ENCODE data around the gene NUDCD3.

DNA sequence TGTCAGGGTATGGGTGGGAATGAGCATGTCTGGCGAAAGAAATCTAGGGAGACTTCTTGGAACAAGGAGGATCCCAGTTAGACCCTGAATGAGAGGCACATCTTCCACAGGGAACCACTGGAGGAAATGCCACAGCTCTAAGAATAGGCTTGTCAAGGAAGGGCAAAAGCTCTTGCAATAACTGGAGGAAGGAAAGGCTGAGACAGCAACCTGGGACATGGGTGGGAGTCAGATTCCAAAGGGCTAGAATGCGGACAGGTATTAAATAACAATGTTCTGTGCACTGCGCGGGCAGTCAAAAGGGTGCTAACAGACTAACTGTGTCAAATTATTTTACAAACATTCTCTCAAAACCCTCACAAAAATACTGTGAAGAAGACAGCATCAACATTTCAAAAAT lies 4.5 kb downstream of the NUDCD3 start:
- TF ChIP-seq, protein P1, sequence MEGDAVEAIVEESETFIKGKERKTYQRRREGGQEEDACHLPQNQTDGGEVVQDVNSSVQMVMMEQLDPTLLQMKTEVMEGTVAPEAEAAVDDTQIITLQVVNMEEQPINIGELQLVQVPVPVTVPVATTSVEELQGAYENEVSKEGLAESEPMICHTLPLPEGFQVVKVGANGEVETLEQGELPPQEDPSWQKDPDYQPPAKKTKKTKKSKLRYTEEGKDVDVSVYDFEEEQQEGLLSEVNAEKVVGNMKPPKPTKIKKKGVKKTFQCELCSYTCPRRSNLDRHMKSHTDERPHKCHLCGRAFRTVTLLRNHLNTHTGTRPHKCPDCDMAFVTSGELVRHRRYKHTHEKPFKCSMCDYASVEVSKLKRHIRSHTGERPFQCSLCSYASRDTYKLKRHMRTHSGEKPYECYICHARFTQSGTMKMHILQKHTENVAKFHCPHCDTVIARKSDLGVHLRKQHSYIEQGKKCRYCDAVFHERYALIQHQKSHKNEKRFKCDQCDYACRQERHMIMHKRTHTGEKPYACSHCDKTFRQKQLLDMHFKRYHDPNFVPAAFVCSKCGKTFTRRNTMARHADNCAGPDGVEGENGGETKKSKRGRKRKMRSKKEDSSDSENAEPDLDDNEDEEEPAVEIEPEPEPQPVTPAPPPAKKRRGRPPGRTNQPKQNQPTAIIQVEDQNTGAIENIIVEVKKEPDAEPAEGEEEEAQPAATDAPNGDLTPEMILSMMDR (IDR thresholded peaks at IDR 0.05) = no peak
- TF ChIP-seq ZFX (IDR thresholded peaks at IDR 0.05; ENCODE audit: borderline replicate concordance) = no peak
